Activated B cell treated with CpG ODN at 0.5 μM for 24 hours (primary cell): ENCODE results near the gene IGSF11. TPM values are rescaled to one million over a fixed set of nuclear protein-coding genes. Genes with fewer than 3 reads are reported as not detected.

Experiments used
- ATAC-seq: fragments of 200-7000 bp; cut with Tn5 transposase; one replicate; pipeline ENCODE4 v1.10.0; 2021; ENCODE audit warnings: low read depth, mild to moderate bottlenecking, moderate library complexity
- CTCF ChIA-PET: fragments of 350-600 bp; sonication (Branson Sonifier 250); formaldehyde crosslinking; loops from one replicate; lab custom pipeline; 2021; ENCODE audit warnings: antibody characterized with exemption; lab: Charles Lee
- POLR2A ChIA-PET: fragments of 350-600 bp; sonication (Branson Sonifier 250); formaldehyde crosslinking; loops from one replicate; lab custom pipeline; 2021; ENCODE audit warnings: antibody characterized with exemption; lab: Charles Lee
- DNase-seq: peaks from one replicate; pipeline ENCODE4 v3.0.0; 2022
- H3K27ac Mint-ChIP-seq: one replicate; pipeline ENCODE4 v1.8.0; 2020; ENCODE audit warnings: mixed read lengths
- H3K27me3 Mint-ChIP-seq: one replicate; pipeline ENCODE4 v1.8.0; 2021; ENCODE audit warnings: mixed read lengths
- H3K36me3 Mint-ChIP-seq: one replicate; pipeline ENCODE4 v1.8.0; 2021; ENCODE audit warnings: low read depth, mixed read lengths
- H3K4me1 Mint-ChIP-seq: one replicate; pipeline ENCODE4 v1.8.0; 2021; ENCODE audit warnings: mixed read lengths
- H3K4me3 Mint-ChIP-seq: one replicate; pipeline ENCODE4 v1.8.0; 2020; ENCODE audit warnings: mild to moderate bottlenecking, mixed read lengths
- H3K9me3 Mint-ChIP-seq: one replicate; pipeline ENCODE4 v1.8.0; 2020; ENCODE audit warnings: mixed read lengths
- CTCF ChIP-seq: fragments of 200-600 bp; IDR thresholded peaks from one replicate; pipeline ENCODE4 v1.8.0; 2022; ENCODE audit warnings: antibody characterized with exemption, mild to moderate bottlenecking
- intact Hi-C: fragments of 100-400 bp; cut with micrococcal nuclease; formaldehyde crosslinking; loops from one replicate; pipeline ENCODE4 v1.15.1; 2024
- total RNA-seq: library from RNA; stranded (reverse); gene quantifications from 2 replicates; pipeline ENCODE4 v1.2.3, GENCODE V29; 2022

Gene IGSF11
- total RNA-seq, 1 donor from 2014 or later = not detected

GRCh38 chr3:118949113-118949760 lies 85.4 kb downstream of the IGSF11 start:
- Mint-ChIP-seq H3K27me3 (peaks cover 4% of the 10 kb centered on the region), H3K27ac (no peak overlapping the region), H3K4me3 (no peak overlapping the region), H3K4me1 (no peaks in the 10 kb centered on the region), H3K36me3 (no peaks in the 10 kb centered on the region), H3K9me3 (peaks cover 2% of the 10 kb centered on the region)
- POLR2A ChIA-PET = no interaction called here
- intact Hi-C loops = no loop called here
- DNase-seq (no peak), ATAC-seq (no peak)
- no peak for TF ChIP-seq CTCF
- CTCF ChIA-PET = no interaction called here

- H3K27ac Mint-ChIP-seq = no peak overlapping the region
- H3K36me3 Mint-ChIP-seq = no peaks in the 10 kb centered on the region
- CTCF ChIA-PET = no interaction called here
- intact Hi-C loops = no loop called here
- H3K4me1 Mint-ChIP-seq = no peaks in the 10 kb centered on the region
- H3K27me3 Mint-ChIP-seq = peaks cover 4% of the 10 kb centered on the region
- POLR2A ChIA-PET = no interaction called here
- H3K9me3 Mint-ChIP-seq = no peaks in the 10 kb centered on the region
- ATAC-seq = no peak
- no peak for TF ChIP-seq CTCF
- no peak overlapping the region for H3K4me3 Mint-ChIP-seq
- DNase-seq = no peak
Measured at GRCh38 chr3:118948146-118948545, 86.5 kb downstream of the IGSF11 start.

GRCh38 chr3:118946449-118946848 lies 88.2 kb downstream of the IGSF11 start:
- no peak for DNase-seq
- no peak for TF ChIP-seq CTCF
- intact Hi-C loops = no loop called here
- no peaks in the 10 kb centered on the region for H3K9me3 Mint-ChIP-seq
- ChIA-PET CTCF (no interaction called here), POLR2A (no interaction called here)
- peaks cover 2% of the 10 kb centered on the region for H3K27me3 Mint-ChIP-seq
- no peaks in the 10 kb centered on the region for H3K4me1 Mint-ChIP-seq
- H3K36me3 Mint-ChIP-seq = no peaks in the 10 kb centered on the region
- no peak overlapping the region for H3K4me3 Mint-ChIP-seq
- no peak for ATAC-seq
- H3K27ac Mint-ChIP-seq = no peak overlapping the region

GRCh38 chr3:118945834-118946233 lies 88.8 kb downstream of the IGSF11 start:
- intact Hi-C loops = no loop called here
- DNase-seq (no peak), ATAC-seq (no peak)
- no peak overlapping the region for H3K27ac Mint-ChIP-seq
- POLR2A ChIA-PET = no interaction called here
- no peaks in the 10 kb centered on the region for H3K4me1 Mint-ChIP-seq
- CTCF ChIA-PET = no interaction called here
- H3K4me3 Mint-ChIP-seq = no peak overlapping the region
- no peak for TF ChIP-seq CTCF
- peaks cover 2% of the 10 kb centered on the region for H3K27me3 Mint-ChIP-seq
- H3K9me3 Mint-ChIP-seq = no peaks in the 10 kb centered on the region
- H3K36me3 Mint-ChIP-seq = no peaks in the 10 kb centered on the region

- ATAC-seq (no peak), DNase-seq (no peak)
- intact Hi-C loops = no loop called here
- H3K4me1 Mint-ChIP-seq = no peaks in the 10 kb centered on the region
- H3K27me3 Mint-ChIP-seq = peaks cover 2% of the 10 kb centered on the region
- no peak overlapping the region for H3K4me3 Mint-ChIP-seq
- no peak overlapping the region for H3K27ac Mint-ChIP-seq
- ChIA-PET CTCF (no interaction called here), POLR2A (no interaction called here)
- H3K36me3 Mint-ChIP-seq = no peaks in the 10 kb centered on the region
- H3K9me3 Mint-ChIP-seq = no peaks in the 10 kb centered on the region
- TF ChIP-seq CTCF = no peak
Measured at GRCh38 chr3:118943597-118943996, 91.0 kb downstream of the IGSF11 start.
